CD4-positive, alpha-beta T cell treated with Interleukin-6 at 100 ng/mL for 8 hours (primary cell): ENCODE results near the gene NDUFS3.
"Not testable (repeated sequence)": the region's sequence is repeated elsewhere in the genome, so short reads cannot be mapped to it uniquely, and the experiment has no call there.

ENCODE experiments used
- DNase-seq: peaks from one replicate; pipeline ENCODE4 v3.0.0-alpha.2; 2020; ENCODE audit warnings: mixed read lengths, low spot score

NDUFS3 gene

DNA sequence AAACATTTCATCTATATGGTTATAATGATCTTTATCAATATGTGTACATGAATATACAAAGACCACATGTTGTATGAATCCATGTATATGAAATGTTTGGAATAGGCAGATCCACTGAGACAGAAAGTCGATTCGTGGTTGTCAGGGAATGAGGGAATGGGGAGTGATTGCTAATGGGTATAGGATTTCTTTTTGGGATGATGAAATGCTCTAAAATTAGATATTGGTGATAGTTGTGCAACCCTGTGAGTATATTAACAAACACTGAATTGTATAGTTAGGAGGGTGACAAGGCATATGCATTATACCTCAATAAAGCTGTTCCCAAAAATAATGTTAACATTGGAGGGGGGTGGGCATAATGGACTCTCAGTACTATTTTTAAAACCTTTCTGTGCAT is 18.4 kb upstream of the NDUFS3 start:
- no peak for DNase-seq

DNA sequence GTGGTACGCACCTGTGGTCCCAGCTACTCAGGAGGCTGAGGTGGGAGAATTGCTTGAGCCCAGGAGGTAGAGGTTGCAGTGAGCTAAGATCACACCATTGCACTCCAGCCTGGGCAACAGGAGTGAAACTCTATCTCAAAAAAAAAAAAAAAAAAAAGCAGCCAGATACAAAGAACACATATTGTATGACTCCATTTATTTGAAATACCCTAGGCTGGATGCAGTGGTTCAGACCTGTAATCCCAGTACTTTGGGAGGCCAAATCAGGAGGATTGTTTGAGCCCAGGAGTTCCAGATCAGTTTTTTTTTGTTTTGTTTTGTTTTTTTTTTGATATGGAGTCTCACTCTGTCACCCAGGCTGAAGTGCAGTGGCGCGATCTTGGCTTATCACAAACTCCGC is 16.5 kb upstream of the NDUFS3 start:
- DNase-seq, result not testable (repeated sequence)

DNA sequence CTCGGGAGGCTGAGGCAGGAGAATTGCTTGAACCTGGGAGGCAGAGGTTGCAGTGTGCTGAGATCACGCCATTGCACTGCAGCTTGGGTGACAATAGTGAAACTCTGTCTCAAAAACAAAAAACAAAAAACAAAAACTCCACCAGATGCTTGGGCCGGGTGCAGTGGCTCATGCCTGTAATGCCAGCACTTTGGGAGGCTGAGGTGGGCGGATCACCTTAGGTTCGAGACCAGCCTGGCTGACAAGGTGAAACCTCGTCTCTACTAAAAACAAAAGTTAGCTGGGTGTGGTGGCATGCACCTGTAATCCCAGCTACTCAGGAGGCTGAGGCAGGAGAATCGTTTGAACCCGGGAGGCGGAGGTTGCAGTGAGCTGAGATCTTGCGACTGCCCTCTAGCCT is 14.5 kb upstream of the NDUFS3 start:
- DNase-seq, result not testable (repeated sequence)

DNA sequence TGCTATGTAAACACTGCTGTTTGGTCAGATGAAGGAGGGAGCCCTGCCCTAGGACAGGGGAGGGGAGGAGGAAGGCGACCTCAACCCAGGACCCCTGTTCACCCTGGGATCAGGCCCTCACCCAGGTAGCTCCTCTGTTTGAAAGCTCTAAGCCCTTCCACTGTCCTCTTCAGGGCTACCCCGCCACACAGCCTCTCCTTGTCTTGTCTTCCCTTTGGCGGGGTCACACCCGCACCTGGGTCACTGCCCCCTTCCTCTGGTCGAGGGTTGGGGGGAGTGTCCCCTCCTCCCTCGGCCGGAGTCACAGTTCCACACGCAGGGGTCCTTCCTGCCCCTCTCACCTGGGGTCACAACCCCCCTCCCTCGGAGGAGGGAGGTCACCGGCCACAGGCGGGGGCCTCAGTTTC is 13.9 kb upstream of the NDUFS3 start:
- no peak for DNase-seq

DNA sequence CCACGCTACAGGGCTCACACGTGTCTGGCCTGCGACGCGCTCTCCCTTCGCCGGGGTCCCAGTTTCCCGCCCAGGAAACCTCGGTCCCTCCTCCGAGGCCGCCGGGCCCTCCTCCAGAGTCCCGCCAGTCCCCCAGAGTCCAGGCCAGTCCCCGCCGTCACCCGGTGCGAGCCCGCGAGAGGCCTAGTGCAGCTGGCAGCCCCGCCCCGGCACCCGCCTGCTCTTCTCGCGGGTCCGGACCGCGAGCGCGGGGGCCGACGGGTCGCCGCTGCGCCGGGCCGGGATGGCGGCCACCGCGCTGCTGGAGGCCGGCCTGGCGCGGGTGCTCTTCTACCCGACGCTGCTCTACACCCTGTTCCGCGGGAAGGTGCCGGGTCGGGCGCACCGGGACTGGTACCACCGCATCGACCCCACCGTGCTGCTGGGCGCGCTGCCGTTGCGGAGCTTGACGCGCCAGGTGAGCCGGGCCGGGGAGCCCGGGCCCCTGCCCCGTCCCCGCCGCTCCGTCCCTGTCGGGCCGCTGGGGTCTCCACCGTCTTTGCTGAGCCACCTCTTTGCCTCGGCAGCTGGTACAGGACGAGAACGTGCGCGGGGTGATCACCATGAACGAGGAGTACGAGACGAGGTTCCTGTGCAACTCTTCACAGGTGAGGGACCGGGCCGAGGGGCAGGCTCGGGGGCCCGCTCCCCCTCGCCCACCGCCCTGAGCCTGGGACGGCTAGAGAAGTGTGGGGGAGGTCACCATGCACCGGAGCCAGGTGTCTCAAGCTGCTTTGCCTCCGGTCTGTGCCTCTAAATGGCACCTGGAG is 13.3 kb upstream of the NDUFS3 start, which contains the start of gene PTPMT1:
TSS of gene PTPMT1 (plus strand) at position 260 of the 809 bp plus-strand sequence. CDS start at position 284, 24 bp downstream.
- peak; percentile 55 for DNase-seq

DNA sequence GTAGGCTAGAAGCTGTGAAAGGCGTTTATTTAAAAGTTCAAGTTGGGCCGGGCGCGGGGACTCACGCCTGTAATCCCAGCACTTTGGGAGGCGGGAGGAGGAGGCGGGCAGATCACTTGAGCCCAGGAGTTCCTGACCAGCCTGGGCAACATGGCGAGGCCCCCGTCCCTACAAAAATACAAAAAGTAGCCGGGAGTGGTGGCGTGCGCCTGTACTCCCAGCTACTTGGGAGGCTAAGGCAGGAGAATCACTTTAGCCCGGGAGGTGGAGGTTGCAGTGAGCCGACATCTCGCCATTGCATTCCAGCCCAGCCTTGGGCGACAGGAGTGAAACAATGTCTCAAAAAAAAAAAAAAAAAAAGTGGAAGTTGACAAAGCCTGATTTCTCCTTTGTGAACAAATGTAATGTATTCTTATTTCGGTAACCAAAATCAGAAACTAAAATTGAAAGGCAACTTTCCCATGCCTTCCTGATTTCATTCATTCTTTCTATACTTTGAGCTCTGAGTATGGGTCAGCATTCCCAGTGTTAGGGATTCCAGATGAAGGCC is 12.7 kb upstream of the NDUFS3 start:
- DNase-seq, result no peak

DNA sequence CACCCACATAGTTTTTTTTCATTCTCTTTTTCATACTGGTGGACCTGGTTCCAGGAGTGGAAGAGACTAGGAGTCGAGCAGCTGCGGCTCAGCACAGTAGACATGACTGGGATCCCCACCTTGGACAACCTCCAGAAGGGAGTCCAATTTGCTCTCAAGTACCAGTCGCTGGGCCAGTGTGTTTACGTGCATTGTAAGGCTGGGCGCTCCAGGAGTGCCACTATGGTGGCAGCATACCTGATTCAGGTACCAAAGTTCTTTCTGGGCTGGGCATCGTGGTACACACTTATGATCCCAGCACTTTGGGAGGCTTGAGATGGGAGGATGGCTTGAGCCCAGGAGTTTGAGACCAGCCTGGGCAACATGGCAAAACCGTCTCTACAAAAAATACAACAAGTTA is 9.2 kb upstream of the NDUFS3 start:
- no peak for DNase-seq

DNA sequence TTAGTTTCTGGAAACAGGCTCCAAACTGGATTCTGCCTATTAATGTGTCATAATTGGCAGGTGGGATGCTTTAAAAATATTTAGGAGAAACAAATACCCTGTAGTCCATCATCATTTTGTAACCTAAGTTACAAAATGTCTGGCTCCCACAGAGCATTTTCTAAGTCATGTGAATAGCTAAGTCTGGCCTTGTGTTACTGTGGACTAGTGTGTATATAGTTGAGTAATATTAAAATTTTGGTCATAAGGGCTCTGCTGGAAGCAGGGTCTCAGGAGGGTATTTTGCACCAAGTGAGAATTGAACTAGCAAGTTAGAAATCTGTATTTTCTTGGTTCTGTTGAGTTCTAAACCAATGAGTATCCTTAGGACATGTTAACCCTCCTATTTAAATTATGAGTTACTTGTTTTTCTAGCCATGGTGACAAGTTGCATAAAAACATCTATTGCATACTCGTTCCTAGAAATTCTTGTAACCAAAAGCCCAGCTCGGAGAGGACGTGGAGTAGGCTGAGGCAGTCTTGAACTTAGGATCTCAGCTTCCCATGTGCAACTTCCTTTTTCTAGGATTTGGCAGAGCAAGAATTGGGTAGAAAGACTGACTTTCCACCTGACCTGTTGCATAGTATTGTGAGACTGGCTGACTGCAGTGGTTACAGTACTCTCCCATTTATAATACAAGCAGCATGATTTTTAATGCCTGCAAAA is 8.1 kb upstream of the NDUFS3 start:
- DNase-seq, result no peak

DNA sequence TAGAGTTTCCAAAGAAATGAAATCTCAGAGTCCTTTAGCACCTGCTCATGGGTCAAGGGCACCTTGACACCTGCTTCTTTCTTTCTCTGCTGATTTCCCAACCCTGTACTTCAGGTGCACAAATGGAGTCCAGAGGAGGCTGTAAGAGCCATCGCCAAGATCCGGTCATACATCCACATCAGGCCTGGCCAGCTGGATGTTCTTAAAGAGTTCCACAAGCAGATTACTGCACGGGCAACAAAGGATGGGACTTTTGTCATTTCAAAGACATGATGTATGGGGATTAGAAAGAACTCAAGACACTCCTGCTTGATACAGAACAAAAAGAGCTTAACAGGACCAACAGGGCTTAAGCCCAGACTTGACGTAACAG is 7.5 kb upstream of the NDUFS3 start:
- DNase-seq, result no peak

DNA sequence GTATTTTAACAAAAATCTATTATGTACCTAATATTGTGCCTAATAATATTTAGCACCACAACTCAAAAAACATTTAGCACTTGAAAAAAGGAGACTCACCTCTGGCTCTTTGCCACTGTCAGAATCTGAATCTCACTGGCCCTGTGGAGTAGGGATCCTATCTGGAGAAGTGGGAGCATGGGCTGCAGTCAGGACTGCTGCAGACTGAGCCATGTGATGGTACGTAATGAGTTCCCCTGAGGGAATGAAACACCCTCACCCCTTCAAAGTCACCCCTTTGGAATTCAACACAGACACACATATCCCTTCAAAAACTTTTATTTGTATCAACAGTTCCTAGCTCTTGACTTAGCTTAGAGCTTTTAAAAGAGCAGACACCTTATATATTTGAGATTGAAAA is 7.0 kb upstream of the NDUFS3 start:
- DNase-seq, result no peak

DNA sequence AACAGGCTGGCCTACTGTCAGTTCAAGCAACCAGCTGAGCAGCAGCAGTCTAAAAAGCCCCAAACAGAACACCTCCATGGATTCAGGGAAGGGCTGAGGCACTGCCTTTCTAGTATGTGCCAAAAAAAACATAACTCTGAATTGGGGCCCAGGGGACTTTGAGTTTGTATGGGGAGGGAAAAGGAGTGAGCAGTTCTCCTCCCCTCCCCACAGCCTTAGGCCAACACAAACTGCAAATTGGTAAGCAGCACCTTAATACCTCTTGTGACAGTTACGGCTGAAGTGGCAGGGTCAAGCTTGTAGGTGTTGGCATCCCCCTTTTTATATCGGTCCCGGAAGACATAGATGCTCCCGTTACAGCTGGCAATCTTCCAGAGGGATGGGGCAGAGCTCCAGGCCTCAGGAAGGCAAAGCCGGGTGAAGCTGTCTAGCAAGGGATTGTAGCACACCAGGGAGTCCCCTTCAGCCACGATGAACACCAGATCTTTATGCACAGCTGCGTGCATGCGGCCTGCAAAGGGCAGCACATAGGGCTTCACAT is 6.1 kb upstream of the NDUFS3 start:
- DNase-seq, result no peak

DNA sequence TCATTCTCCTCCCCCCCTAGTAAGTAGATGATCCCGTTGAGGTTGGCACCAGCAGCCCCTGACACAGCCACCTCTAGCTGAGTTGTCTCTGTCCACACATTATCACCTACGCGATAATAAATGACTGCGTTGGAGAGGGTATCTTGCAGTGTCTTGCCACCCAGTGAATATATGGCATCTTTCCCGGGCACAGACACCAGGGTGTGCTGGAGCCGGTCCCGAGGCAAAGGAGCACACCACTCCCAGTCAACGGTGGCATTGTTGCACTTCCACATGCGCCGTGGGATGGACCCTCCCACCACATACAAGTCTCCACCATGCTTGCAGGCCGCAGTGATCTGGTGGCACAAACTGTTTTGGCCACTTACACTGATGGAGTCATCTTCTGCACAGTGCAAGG is 5.6 kb upstream of the NDUFS3 start:
- DNase-seq, result no peak

DNA sequence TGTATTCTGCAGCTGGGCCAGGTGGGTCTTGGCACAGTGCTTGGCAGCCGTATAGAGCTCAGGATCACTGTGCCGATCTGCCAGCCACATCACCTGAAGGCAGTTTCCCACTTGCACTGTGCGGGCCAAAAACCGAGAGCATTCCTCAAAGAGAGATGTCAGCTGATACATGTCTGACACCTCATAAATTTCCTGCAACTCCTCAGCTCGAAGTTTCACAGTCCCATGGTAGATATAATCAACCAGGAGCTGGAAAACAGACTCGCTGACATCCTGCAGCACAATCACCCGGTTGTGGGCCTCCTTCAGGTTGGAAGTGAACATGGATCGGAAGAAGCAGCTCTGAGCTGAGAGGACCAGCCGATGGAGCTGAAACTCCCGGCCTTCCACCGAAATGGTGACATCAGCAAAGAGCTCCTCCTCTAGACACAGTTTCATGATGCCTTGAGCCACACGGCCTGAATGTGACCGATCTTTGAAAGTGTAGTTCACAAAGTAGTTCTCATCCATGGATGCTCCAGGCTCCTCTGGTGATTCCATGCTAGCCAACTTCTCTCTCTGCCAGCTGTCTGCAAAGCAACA is 1.3 kb upstream of the NDUFS3 start:
- DNase-seq, result no peak

DNA sequence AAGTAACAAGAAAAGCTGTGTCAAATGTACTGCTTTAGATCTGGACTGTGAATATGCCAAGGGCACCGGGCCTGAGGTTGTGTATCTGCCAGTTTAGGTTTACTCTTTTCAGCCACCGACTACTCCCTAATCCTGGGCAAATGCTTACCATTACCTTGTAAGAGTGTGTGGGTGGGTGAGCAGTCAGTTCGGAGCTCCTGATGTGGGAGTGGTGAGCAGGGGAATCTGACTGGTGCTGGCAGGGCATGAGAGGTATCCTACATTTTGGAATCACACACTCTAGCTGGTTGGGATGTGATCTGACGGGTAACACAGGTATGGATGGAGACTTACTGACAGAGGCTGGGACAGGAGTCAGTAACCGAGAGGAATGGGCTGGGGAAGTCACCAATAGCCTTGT is 5.0 kb downstream of the NDUFS3 start:
- DNase-seq, result no peak

DNA sequence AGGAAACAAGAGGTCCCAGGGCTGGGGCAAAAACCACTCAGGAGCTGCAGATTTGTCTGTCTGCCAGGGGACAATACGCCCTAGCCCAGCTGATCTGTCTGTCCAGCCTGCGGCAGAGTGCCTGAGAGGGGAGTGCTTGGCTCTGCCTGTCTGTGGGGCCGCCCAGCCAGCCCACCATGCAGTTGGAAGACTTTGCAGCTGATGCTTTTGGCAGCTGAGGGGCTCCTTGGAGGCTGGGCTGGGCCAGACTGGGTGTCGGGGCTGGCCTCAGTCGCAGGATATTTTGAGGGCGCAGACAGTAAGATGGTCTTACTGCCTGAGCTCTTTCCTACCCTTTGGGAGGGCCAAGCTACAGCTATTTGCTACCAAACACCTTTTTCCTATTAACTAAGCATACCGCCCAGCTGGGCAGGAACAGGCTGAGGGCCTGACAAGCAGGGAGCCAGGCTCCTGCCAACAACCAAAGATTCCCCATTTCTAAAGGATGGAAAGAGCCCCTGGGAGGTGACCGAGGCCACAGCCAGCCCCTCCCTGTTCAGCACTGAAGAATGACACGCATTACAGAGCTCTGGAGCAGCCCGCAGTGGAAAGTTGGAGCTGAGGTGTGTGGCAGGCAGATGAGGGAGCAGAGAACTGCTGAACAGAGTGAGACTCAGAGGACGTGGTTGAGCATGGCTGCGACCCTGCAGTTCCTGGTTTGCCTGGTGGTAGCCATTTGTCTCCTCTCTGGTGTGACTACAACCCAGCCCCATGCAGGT is 7.4 kb downstream of the NDUFS3 start, which contains the start of gene FAM180B:
TSS of gene FAM180B (plus strand) at position 581 of the 758 bp plus-strand sequence. CDS start at position 672, 91 bp downstream.
- DNase-seq, result no peak

DNA sequence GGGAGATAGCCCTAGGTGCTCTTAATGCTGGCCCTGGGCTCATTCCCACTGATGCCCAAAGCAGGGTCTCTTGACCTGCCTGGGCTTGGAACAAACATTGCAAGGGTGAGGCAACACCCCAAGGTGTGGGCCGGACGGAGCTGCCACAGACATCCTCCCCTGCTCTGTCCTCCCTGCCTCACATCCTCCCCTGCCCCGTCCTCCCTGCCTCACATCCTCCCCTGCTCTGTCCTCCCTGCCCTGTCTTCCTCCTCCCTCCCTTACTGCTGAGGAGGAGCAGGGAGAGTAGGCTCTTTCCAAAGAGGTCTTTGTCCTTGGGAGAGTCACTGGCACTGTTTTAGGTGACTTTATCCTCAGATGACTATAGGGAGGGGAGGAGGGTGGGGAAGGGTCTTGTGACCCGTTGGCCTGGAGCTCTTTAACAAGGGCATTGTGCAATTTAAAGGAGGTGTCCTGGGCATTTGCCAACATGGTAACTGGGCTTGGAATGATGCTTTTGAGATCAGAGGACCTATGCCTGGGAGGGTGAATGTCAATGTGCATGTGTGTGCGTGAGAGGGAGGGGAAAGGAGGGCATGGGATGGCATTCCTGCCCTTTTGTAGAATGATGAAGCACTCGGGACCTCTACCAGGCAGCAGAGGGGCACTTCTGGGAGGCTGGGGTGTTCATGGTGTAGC is 8.3 kb downstream of the NDUFS3 start:
- DNase-seq, result no peak

DNA sequence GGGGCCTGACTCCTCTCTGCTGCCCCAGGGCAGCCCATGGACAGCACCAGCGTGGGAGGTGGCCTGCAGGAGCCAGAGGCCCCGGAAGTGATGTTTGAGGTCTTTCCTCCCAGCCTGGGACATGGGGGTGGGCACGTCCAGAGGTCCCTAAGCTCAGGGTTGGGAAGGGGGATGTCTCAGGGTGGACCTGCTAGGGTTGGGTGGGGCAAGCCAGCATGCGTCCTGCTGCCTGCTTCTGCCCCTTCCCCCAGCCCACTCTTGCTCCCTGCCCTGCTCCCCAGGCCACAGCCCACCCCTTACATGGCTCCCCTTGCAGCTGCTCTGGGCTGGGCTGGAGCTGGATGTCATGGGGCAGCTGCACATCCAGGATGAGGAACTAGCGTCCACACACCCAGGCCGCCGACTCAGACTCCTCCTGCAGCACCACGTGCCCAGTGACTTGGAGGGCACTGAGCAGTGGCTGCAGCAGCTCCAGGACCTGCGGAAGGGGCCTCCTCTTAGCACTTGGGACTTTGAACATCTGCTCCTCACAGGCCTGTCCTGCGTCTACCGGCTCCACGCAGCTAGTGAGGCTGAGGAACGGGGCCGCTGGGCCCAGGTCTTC is 9.0 kb downstream of the NDUFS3 start:
- no peak for DNase-seq

DNA sequence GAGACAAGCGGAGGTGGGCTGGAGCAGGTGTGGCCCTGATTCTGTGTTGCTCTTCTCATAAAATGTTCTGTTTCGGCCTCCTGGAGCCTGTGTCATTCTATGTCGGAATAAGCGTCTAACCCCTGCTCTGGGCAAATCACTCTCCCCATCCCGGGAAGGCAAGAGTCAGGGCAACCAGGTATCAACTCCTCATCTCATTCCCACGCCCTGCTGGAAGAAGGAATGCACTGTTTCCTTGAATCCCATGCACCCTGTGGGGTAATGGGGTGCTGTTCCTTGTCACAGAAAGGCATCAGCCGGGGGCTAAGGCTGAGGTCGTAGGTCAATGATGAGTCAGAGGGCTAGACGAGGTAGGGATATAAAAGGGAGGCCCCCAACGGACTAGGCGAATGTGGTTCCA is 10.2 kb downstream of the NDUFS3 start:
- no peak for DNase-seq

DNA sequence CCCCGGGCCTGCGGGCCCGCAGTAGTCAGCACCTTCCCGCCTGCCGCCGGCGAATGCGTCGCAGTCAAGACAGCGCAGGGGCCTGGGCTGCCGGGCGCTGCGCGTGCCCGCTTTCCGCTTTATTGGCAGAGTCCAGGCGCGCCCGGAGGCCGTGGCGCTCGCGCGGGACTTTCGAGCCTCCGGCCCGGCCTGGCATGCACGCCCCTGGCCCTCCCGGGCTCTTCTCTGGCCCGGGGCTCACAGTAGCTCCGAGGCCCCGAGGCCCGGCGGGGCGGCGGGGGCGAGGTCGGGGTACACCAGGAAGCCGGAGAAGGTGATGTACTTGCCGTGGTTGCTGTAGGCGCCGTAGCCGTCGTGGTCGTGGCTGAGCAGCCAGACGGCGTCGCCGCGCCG is 10.7 kb downstream of the NDUFS3 start:
- DNase-seq, result no peak

DNA sequence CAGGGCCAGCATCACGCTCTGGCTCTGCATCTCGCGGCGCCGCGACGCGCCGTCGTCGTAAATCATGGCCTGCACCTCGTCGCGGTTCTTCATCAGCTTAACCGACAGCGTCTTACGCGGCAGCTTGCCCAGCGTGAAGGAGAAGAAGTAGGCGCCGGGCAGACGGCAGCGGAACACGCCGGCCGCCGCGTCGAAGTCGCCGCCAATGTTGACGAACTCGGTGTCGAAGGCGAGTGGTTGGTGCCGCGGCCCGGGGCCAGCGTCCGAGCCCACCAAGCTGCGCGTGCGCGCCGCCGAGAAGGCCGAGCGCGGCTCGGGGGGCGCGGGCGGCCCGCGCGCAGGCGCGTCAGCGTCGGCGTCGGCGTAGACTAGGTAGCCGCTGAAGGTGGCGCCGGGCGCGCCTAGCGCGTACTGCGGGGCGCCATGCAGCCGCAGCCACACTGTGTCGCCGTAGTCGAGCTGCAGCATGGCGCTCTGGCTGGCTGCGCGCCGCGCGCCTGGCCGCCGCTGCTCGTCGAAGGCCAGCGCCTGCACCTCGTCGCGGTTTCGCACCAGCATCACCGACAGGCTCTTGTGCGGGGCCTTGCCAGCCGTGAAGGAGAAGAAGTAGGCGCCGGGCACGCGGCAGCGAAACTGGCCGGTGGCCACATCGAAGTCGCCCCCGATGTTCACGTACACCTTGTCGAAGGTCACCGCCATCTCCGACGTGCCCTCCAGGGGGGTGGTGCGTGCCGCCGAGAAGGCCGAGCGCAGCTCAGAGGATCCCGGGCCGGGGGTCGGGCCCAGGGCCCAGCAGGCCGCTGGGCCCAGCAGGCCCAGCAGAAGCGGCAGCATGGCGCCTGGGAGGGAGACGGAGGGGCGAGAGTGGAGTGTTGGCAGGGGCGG is 11.3 kb downstream of the NDUFS3 start:
- no peak for DNase-seq
